Measurements from ENCODE around the gene CACNA1D. TPM values are rescaled to one million over a fixed set of nuclear protein-coding genes. Genes with fewer than 3 reads are reported as not detected.

CACNA1D gene
- polyA plus RNA-seq, 3 donors: 0.18 to 2.1 (median 1.5) TPM

DNA sequence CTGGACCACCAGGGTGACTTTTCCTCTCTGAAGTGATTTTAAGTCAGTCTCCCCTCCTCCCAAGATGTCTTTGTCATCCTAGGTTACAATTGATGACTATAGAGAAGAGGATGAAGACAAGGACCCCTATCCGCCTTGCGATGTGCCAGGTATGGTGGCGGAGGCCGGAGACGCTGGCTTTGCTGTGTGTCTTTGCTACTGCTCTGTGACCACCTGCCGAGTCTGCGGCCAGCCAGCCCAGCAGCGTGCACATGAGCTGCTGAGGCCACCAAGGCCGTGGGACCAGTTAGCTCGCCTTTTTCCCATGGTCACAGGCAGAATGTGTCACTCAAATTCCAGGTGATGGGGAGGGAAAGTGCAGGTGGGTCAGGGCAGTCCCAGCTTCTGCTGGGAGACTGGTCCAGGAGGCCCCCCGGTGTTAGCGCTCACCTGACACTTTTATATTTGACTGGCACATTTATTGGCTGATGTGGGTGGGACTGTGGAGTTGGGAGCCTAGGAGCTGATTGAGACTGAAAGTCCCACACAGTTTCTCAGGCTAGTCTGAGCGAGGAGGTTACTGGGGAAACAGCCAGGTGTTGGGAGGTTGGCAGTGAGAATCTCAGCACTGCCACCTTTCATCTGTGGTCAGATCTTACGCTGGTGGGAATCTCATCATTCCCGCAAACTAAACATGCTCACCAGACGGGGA lies 237.7 kb downstream of the CACNA1D start:
- 72 to 93% (median 89%) methylated on average over 16 of the region's 16 CpGs for WGBS, 3 donors
- no peak overlapping the region for H3K27ac ChIP-seq (ENCODE audit: low read depth, low read length)

DNA sequence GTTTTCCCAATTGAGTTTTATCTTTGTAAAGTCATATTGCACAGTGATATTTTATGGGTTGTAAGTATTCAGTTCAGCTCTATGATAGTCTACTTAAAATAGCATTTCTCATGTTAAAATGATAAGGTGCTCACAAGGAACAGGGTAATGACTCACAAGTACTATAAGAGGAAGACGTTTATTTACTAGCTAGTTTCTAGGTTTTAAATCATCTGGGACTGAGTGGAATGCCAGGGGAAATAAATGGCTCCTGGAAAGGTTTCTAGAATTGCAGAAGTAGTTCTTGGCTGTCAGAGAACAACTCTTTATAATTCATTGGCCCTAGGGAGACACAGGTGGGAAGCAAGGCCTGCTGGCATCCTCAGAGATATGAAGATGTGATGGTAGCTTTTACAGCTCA lies 239.0 kb downstream of the CACNA1D start:
- 15 to 32% (median 21%) methylated on average over 1 of the region's 1 CpG for WGBS, 3 donors
- no peak overlapping the region for H3K27ac ChIP-seq (ENCODE audit: low read depth, low read length)

DNA sequence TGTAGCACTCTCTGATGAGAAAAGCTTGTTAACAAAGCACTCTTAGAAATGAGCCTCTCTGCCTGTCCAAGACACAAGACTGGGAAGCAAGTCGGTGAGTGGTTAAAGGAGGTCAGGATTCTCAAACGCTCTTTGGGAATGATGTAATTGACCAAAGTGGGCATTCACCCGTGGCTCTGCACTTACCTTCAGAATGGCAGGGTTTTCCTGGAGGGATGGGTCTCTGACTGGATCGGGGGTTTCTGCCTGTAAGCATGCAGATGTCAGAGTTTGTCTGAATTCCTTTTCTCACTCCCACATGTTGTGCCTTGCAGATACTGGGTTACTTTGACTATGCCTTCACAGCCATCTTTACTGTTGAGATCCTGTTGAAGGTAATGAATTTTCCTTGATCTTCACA lies 245.6 kb downstream of the CACNA1D start:
- 63 to 73% (median 67%) methylated on average over 4 of the region's 4 CpGs for WGBS, 3 donors
- no peak overlapping the region for H3K27ac ChIP-seq (ENCODE audit: low read depth, low read length)

DNA sequence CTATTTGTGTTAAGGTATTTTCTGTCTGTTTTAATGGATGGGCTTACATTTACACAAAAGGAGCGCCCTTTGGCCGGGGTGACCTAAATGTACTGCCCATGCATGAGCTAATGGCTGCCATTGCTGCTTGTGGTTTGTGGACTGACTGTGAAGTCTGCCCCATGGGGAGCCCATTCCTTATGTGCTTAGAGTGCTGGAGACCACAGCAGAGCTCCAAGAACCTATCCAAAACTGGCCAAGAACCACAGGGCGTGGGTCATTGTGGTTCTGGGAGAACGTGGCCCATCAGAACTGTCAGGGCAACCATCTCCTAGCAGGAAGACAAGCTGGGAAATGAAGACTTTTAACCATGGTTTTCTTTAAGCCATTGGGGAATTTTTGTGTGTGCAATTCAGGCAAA lies 246.5 kb downstream of the CACNA1D start:
- 80 to 92% (median 81%) methylated on average over 4 of the region's 4 CpGs for WGBS, 3 donors

DNA sequence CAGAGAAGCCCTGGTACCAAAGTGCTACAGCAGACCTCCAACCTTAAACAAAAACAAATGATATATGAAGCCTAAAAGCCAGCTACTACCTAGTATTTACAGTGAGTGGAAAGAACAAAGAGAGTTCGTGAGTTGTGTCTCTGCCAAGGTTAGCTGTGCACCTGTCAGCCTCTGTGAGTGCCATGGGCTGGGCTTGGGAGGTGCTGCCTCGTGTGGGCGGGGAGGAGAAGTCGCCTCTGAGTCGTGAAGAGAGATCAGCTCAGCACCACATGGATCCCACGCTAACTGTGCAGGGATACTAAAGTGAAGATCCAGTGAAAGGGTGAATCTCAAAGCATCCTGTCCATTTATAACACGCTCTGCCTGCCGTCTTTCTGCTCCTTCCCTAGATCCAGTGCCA lies 249.9 kb downstream of the CACNA1D start:
- 35 to 66% (median 60%) methylated on average over 8 of the region's 8 CpGs for WGBS, 3 donors

More for the DNA sequence above, 246.5 kb downstream of the CACNA1D start:
- H3K27ac ChIP-seq (ENCODE audit: low read depth, low read length): no peak overlapping the region

DNA sequence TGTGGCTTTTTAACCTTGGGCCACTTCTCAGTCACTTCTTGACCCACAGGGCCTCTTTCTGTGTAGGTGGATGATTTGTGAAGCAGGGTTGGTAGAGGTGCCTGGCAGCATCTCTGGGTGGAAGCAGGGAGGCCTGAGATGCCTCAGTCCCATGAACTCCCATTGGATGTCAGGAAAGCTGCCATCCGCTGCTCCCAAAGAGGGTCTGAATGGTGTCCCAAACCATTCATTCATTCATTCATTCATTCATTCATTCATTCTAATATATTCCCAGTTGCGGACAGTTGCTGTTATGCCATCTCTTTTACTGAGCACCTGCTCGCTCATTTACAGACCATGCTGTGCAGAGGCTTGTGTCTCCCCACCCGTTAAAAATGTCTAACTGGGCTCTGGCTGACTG lies 253.1 kb downstream of the CACNA1D start:
- WGBS, 3 donors: 92 to 97% (median 93%) methylated on average over 4 of the region's 4 CpGs
- H3K27ac ChIP-seq (ENCODE audit: low read depth, low read length): no peak overlapping the region

More for the DNA sequence above, 249.9 kb downstream of the CACNA1D start:
- no peak overlapping the region for H3K27ac ChIP-seq (ENCODE audit: low read depth, low read length)

DNA sequence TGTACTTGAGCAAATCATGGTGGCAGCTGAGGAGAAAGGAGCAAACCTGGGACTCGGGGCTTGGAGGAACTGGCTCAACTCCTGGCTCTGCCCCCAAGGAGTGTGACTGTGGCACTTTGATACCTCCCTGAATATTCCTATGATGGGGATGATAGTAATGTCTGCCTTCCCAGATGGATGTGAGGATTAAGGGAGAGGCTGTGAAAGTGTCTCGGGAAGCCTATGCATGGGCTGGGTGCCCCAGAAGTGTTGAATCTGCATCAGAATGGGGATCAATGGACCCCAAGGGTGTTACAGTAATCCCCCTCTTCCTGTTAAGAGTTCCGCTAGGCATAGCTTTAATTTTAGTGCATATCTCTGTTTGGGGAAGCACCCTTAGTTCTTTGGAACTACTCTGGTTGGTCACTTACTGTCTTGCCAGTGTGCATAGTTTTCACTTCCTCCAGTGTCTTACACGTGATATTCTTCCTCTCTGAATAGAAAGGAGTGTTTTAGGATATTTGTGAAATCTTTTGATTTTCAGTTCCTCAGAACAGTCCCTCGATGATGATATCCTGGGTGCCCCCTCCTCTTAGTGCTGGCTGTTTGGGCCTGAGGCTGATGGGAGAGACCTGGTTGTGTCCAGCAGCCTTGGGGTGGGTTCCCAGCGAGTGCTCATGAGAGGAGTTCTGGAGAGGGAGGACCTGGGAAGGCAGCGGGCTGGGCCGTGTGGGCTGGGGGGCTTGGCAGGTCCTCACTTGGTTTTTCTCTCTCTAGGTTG lies 254.3 kb downstream of the CACNA1D start:
- no peak overlapping the region for H3K27ac ChIP-seq (ENCODE audit: low read depth, low read length)
- WGBS, 3 donors: 70 to 81% (median 72%) methylated on average over 8 of the region's 8 CpGs

DNA sequence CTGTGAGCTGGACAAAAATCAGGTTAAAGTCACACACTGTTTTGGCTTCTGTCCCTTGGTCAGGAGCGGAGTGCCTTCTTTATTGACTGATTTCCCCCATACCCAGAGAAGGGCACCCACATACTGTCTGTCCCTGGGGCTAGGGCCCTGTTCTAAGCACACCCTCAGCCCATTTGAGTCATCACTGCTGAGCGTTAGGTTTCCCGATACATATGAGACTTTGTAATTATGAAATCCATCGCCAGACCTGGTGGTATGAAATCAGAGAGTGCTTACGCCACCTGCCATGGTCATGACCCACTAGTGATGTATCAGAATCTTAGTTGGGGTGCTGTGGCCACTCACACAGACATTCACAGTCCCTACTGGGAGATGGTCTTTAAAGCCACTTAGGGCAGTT lies 255.0 kb downstream of the CACNA1D start:
- 87 to 95% (median 93%) methylated on average over 5 of the region's 5 CpGs for WGBS, 3 donors
- H3K27ac ChIP-seq (ENCODE audit: low read depth, low read length): no peak overlapping the region

DNA sequence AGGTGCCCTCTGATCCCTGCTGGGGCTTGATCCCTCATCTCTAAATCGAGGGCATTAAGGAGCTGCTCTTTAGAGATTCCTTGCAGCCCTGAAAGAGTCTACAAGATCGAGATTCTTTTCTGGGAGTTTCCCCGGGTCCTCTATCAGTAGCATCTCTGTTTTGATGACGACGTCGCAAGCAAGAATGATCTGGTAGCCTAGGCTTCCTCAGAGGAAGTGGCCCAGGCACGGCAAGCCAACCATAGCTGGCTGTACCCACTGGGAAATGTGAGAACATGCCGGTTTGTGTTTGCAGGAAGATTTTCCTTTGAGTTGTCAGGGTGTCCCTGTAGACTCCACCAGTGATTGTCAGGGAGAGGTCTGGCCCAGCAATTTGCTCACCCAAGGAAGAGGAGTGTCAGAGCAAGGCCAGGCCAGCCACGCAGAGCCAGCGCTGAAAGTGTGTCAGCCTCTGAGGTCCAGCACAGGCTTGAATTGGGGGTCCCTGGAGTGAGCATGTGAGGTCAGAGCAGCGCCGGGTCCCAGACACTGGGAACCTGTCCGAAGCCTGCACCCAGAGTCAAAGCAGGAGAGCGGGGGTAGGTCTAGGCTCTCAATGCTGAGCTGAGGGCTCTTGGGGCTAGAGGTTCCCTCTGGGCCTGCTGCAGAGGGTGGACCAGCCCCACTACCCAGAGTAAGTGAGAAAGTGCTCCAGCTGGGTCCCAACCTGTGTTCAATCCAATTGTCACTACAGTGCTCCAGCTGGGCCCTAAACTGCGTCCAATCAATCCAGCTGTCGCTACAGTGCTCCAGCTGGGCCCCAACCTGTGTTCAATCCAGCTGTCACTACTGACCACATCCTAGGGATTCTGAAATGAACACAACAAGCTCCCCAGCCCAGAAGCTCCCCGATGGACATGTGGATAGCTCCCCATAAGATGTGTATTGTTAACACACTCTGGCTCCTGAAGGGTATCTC lies 256.1 kb downstream of the CACNA1D start:
- WGBS, 3 donors: 82 to 92% (median 86%) methylated on average over 17 of the region's 17 CpGs

DNA sequence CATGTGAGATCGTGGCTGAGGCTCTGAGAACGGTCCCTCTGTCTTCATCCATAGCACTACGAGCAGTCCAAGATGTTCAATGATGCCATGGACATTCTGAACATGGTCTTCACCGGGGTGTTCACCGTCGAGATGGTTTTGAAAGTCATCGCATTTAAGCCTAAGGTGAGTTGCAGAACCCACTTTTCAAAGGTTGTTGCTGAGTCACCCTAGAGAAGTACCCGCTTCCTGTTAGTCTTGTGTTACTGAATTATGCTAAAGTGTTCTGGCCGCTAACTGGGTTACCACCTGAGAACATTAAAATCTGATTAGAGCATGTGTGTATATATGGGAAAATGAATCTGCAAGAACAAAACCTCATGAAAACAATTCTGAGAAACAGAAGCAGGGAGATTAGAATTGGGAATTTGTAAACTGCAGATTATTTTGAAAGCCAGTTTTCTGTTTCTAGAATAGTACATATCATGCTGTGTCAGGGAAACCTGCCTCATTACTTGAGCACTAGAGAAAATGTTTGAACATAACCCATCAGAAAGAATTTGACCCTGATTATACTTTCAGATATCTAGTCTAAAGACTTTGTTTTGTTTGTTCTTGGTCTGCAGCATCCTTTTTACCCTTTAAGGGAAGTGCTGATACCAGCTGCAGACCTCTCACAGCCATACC lies 259.2 kb downstream of the CACNA1D start:
- H3K27ac ChIP-seq (ENCODE audit: low read depth, low read length): no peak overlapping the region

More for the DNA sequence above, 256.1 kb downstream of the CACNA1D start:
- H3K27ac ChIP-seq (ENCODE audit: low read depth, low read length): no peak overlapping the region

DNA sequence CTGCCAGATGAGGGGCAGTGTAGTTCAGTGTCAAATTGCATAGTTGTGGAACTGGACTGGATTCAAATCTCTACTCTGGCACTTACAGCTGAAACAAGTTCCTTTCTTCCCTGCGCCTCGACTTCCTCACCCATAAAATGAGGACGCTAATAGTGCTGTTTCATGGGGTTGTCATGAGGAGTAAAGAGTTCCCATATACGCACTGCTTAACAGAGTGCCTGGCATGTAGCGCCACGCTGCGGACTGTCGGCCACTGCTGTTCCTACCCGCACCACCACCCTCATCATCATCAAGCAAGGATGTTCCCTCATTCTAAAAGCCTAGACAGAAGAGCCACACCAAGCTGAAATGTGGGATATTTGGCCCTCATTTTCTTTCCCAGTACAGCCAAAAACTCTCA lies 259.9 kb downstream of the CACNA1D start:
- H3K27ac ChIP-seq (ENCODE audit: low read depth, low read length): no peak overlapping the region
- WGBS, 3 donors: 80 to 95% (median 85%) methylated on average over 9 of the region's 9 CpGs

More for the DNA sequence above, 259.2 kb downstream of the CACNA1D start:
- WGBS, 3 donors: 59 to 83% (median 61%) methylated on average over 9 of the region's 9 CpGs

DNA sequence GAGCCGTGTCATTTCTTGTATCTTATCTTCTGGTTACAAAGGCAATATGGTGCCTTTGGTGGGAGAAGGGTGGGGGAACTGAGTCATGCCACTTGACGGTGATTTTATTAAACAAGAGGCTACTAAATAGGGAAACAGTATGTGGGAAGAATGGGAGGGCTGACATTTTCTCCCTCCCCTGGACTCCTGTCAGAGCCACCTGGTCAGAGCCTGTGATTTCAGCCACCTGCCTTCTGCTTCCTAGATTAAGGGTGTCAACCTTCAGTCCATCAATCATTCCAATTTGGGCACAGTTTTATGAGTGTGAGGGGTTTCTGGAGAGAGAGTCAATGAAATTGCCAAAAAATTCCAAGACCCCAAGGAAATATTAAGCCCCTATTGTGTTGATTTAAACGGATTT lies 264.4 kb downstream of the CACNA1D start:
- WGBS, 3 donors: 47 to 80% (median 70%) methylated on average over 3 of the region's 3 CpGs
- no peak overlapping the region for H3K27ac ChIP-seq (ENCODE audit: low read depth, low read length)

DNA sequence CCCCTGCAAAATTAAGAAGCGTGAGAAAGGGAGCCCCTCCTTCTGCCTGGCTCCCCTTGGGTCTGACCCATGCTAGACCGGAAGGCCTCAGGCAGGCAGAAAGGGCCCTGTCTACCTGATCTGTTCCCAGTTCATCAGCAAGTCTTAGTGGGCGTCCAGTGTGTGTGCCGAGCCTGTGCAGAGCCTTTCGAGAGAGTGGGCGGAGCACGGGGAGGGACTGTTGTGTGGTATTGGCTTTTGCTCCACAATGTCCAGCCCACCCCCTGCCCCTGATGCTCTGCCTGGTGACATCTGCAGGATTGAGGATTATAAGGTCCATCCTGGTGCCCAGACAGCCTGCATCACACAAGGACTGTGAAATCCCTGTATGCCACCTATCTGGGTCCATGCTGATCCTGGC lies 268.9 kb downstream of the CACNA1D start:
- 78 to 91% (median 85%) methylated on average over 7 of the region's 7 CpGs for WGBS, 3 donors
- H3K27ac ChIP-seq (ENCODE audit: low read depth, low read length): no peak overlapping the region

DNA sequence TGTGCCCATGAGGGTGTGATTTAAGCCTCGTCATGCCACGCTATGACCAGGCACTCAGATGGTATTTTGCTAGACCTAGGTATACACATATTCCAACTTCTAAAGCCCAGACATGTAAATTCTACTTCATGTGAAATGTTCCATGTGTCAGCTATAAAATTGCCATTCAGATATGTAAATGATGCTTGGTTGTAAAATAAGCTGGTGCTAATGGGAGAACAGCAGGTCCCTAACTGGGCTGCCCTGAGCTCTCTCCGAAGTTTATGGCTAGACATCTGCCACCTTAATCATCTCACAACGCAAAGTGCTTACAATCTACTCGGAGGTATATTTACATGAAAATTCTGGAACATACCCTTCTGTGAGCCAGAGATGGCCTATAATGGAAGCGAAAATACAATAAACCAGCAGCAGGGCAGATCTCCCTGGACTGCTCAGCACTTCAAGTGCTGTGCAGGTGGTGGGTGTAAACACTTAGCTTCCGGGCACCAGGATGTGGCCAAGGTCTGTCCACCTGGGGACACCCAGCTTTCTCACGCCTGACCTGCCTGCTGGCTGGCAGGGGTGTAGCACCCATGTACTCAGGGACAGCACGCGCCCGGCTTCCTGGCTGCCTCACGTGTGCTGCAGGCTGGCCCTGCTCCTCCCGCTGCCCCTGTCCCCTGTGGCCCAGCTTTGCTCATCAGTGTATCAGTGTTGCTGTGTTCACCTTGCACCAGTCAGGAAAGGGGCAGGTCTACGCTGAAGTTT lies 269.8 kb downstream of the CACNA1D start:
- H3K27ac ChIP-seq (ENCODE audit: low read depth, low read length): no peak overlapping the region
- WGBS, 3 donors: 58 to 83% (median 83%) methylated on average over 14 of the region's 14 CpGs

DNA sequence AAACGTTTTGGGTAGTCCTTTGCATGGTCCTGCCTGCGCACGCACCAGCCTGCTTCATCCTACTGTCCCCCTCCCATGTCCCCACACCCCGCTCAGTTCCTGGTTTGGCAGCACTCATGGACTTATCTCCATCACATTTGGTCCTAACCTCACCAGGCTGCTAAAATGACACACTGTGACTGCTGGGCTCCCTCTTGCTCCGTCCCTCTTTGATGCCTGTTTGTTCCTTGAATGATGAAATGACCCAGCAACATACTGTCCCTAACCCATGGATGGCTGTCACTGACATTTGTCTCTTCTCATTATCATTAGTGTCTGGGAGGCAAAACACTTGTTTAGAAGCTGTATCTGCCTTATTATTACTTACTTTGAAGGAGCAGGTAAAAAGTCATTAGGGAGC lies 271.3 kb downstream of the CACNA1D start:
- no peak overlapping the region for H3K27ac ChIP-seq (ENCODE audit: low read depth, low read length)
- 83 to 86% (median 85%) methylated on average over 5 of the region's 5 CpGs for WGBS, 3 donors

DNA sequence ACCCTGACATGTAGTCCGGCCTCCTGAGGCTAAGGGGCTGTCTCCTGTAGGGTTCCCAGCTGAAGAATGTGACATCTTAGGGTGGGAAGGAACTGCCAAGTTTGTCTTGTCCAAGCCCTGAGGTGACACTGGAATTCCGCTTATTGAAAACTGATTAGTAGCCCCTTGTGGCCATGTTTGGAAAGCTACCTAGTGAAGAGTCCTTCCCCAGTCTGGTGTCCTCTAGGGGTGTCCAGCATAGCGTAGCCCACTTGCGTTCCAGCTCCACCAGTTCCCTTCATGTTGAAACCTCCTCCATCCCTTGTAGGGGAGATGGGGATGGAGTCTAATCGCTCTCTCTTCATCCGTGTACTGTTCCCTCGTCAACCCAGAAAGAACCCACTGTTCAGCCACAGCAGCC lies 272.3 kb downstream of the CACNA1D start:
- H3K27ac ChIP-seq (ENCODE audit: low read depth, low read length): no peak overlapping the region
- 96 to 98% (median 97%) methylated on average over 7 of the region's 7 CpGs for WGBS, 3 donors
